Ectodermal cell (in vitro differentiated cells): Measurements from ENCODE around the gene GREB1.
"Not testable (repeated sequence)": the region's sequence is repeated elsewhere in the genome, so short reads cannot be mapped to it uniquely, and the experiment has no call there.

Experiments
- H3K27ac ChIP-seq: 2 replicates; pipeline ENCODE4 v1.7.0; 2013; ENCODE audit warnings: mild to moderate bottlenecking, low read depth, low read length; ENCODE audit not compliant: insufficient read depth, poor library complexity, severe bottlenecking
- H3K27me3 ChIP-seq: 2 replicates; pipeline ENCODE4 v1.7.0; 2013; ENCODE audit warnings: mild to moderate bottlenecking, low read length; ENCODE audit not compliant: insufficient read depth, control insufficient read depth, poor library complexity, severe bottlenecking
- H3K36me3 ChIP-seq: one replicate; pipeline ENCODE4 v1.7.0; 2013; ENCODE audit warnings: low read length; ENCODE audit not compliant: control insufficient read depth, insufficient read depth
- H3K4me1 ChIP-seq: one replicate; pipeline ENCODE4 v1.7.0; 2013; ENCODE audit warnings: low read length; ENCODE audit not compliant: control insufficient read depth, insufficient read depth
- H3K4me3 ChIP-seq: 2 replicates; pipeline ENCODE4 v1.7.0; 2013; ENCODE audit warnings: low read depth, low read length, control low read depth; ENCODE audit not compliant: insufficient read depth
- H3K9me3 ChIP-seq: 2 replicates; pipeline ENCODE4 v1.7.0; 2013; ENCODE audit warnings: mild to moderate bottlenecking, low read length, moderate library complexity; ENCODE audit not compliant: control insufficient read depth
- WGBS, 2 experiments: methylation state at CpG; one replicate each; pipeline ENCODE4 v1.1.7; 2013; ENCODE audit warnings: missing lambda C conversion rate in 2 of 2; 5-methylcytosine and 5-hydroxymethylcytosine counted together

Gene GREB1

DNA sequence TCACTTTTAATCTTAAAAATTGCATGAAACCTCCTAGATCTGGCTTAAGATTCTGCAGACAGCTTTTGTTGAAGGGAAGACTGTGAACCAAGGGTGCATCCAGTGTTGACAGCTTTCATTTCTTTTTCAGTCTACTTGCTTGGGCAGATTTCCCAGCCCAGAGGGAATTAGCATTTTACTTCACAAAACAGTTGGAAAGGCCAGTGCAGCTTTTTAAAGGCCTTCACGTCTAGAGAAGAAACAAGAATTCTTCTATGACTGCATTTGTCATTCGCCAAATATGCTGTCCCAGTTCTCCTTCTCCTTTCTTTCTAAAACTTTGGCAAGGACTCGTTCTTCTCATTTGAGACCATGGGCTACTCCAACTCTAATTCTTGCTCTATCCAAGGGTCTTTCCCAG lies 118.7 kb downstream of the GREB1 start:
- Histone ChIP-seq H3K9me3 (no peaks in the 10 kb centered on the region), H3K4me3 (no peak overlapping the region), H3K27me3 (no peaks in the 10 kb centered on the region), H3K36me3 (no peaks in the 10 kb centered on the region), H3K4me1 (no peaks in the 10 kb centered on the region), H3K27ac (no peak overlapping the region)
- 83 to 85% methylated on average over 3 of the region's 3 CpGs for WGBS, 2 experiments

DNA sequence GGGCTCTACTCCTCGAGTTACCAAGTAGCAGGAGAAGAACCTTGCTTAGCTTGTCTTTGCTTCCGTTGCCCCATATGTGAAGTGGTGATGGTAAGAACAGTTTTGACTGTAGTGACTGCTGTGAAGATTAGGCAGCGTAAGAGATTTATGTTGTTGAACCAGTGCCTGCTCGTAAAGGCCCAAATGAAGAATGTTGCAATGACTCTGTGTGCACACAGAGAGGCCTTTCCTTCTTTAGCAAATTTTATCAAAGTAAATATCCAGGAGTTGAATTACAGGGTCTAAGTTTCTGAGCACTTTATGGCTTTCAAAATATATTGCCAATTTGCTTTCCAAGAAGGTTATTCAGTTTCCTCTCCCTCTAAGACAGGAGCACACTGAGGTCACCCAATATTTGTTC lies 121.7 kb downstream of the GREB1 start:
- Histone ChIP-seq H3K27me3 (no peaks in the 10 kb centered on the region), H3K4me3 (no peak overlapping the region), H3K36me3 (no peaks in the 10 kb centered on the region), H3K4me1 (no peaks in the 10 kb centered on the region), H3K27ac (no peak overlapping the region), H3K9me3 (no peaks in the 10 kb centered on the region)
- 92 to 95% methylated on average over 4 of the region's 4 CpGs for WGBS, 2 experiments

DNA sequence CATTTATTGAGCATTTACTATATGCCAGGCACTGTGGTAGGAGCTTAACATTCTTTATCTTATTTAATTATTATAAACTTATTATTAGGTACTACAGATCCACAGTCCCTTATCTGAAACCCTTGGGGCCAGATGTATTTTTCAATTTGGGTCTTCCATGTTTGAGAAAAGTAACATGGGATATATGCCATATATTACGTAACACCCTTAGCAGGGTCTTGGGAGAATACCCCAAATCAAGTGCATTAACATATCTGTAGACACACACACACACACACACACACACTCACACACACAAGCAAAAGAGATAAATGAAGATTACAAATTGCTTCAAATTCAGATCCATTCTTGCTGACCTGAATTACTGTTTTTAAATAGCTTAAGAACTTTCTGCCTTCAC lies 122.4 kb downstream of the GREB1 start:
- Histone ChIP-seq H3K27ac (no peak overlapping the region), H3K9me3 (no peaks in the 10 kb centered on the region), H3K27me3 (no peaks in the 10 kb centered on the region), H3K4me1 (no peaks in the 10 kb centered on the region), H3K4me3 (no peak overlapping the region), H3K36me3 (no peaks in the 10 kb centered on the region)
- 90 to 100% methylated on average over 1 of the region's 1 CpG for WGBS, 2 experiments

- no peaks in the 10 kb centered on the region for H3K9me3 ChIP-seq
- no peaks in the 10 kb centered on the region for H3K36me3 ChIP-seq
- no peaks in the 10 kb centered on the region for H3K4me1 ChIP-seq
- 94 to 95% methylated on average over 31 of the region's 31 CpGs for WGBS, 2 experiments
- no peak overlapping the region for H3K4me3 ChIP-seq
- no peaks in the 10 kb centered on the region for H3K27me3 ChIP-seq
- H3K27ac ChIP-seq, result no peak overlapping the region
Observed at GRCh38 chr2:11656671-11657101, 122.8 kb downstream of the GREB1 start.

DNA sequence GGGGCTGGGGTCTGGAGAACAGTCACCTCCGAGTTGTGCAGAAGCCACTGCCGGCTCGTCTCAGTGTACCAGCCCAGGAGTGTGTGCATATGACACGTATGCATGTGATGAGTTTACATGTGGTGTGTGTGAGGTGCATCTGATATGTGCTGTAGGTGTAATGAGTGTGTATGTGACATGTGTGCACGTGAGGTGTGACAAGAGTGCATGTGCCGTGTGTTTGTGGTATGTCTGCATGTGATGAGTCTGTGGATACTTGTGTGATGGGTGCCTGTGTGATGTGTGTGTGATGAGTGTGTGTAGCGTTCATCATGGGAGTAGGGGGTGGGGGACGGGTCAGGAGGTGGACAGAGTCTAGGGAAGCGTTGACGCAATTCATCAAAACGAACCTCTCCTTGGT lies 123.3 kb downstream of the GREB1 start:
- H3K27ac ChIP-seq, result no peak overlapping the region
- 91 to 95% methylated on average over 11 of the region's 11 CpGs for WGBS, 2 experiments
- H3K4me3 ChIP-seq, result no peak overlapping the region

GRCh38 chr2:11657646-11658045 lies 123.8 kb downstream of the GREB1 start:
- H3K4me1 ChIP-seq, result no peaks in the 10 kb centered on the region
- WGBS, 2 experiments, result 91 to 92% methylated on average over 11 of the region's 11 CpGs
- no peaks in the 10 kb centered on the region for H3K9me3 ChIP-seq
- no peaks in the 10 kb centered on the region for H3K36me3 ChIP-seq
- H3K27me3 ChIP-seq, result no peaks in the 10 kb centered on the region
- H3K27ac ChIP-seq, result no peak overlapping the region
- no peak overlapping the region for H3K4me3 ChIP-seq

More for the DNA sequence above, 123.3 kb downstream of the GREB1 start:
- Histone ChIP-seq H3K36me3 (no peaks in the 10 kb centered on the region), H3K4me1 (no peaks in the 10 kb centered on the region), H3K27me3 (no peaks in the 10 kb centered on the region), H3K9me3 (no peaks in the 10 kb centered on the region)

GRCh38 chr2:11658208-11659114 lies 124.6 kb downstream of the GREB1 start:
- Histone ChIP-seq H3K27ac (no peak overlapping the region), H3K27me3 (no peaks in the 10 kb centered on the region), H3K4me1 (no peaks in the 10 kb centered on the region), H3K4me3 (no peak overlapping the region), H3K9me3 (no peaks in the 10 kb centered on the region), H3K36me3 (no peaks in the 10 kb centered on the region)
- WGBS, 2 experiments, result 91 to 93% methylated on average over 19 of the region's 19 CpGs

- 94 to 95% methylated on average over 11 of the region's 11 CpGs for WGBS, 2 experiments
- H3K4me1 ChIP-seq, result no peaks in the 10 kb centered on the region
- H3K9me3 ChIP-seq, result no peaks in the 10 kb centered on the region
- no peak overlapping the region for H3K4me3 ChIP-seq
- no peaks in the 10 kb centered on the region for H3K36me3 ChIP-seq
- H3K27ac ChIP-seq, result no peak overlapping the region
- no peaks in the 10 kb centered on the region for H3K27me3 ChIP-seq
Observed at GRCh38 chr2:11659115-11659475, 125.2 kb downstream of the GREB1 start.

GRCh38 chr2:11659851-11660250 lies 126.0 kb downstream of the GREB1 start:
- Histone ChIP-seq H3K4me3 (no peak overlapping the region), H3K36me3 (no peaks in the 10 kb centered on the region), H3K9me3 (no peaks in the 10 kb centered on the region), H3K27me3 (no peaks in the 10 kb centered on the region), H3K27ac (no peak overlapping the region), H3K4me1 (no peaks in the 10 kb centered on the region)
- WGBS, 2 experiments, result 96 to 97% methylated on average over 10 of the region's 10 CpGs

- not testable (repeated sequence) for H3K4me1 ChIP-seq, H3K36me3 ChIP-seq, H3K27me3 ChIP-seq, H3K9me3 ChIP-seq, H3K4me3 ChIP-seq, H3K27ac ChIP-seq
- WGBS, 2 experiments, result 88 to 93% methylated on average over 2 of the region's 2 CpGs
Observed at GRCh38 chr2:11660396-11660795, 126.6 kb downstream of the GREB1 start.
